Activated naive CD4-positive, alpha-beta T cell treated with anti-CD3 and anti-CD28 coated beads, Interleukin-2, amount 10 ng/mL, durations not matched to agents 7 days and 5 days (primary cell): Measurements from ENCODE around the gene LCN12.
A peak's percentile ranks its signal among the peaks of the same experiment; 100 is the strongest.

Experiments used
- CTCF ChIA-PET: fragments of 350-600 bp; sonication (Branson Sonifier 250); formaldehyde crosslinking; loops from one replicate; lab custom pipeline; 2021; ENCODE audit warnings: antibody characterized with exemption; lab: Charles Lee
- DNase-seq: peaks from one replicate; pipeline ENCODE4 v3.0.0-alpha.2; 2020
- H3K27ac Mint-ChIP-seq: one replicate; pipeline ENCODE4 v1.8.0; 2021; ENCODE audit warnings: mild to moderate bottlenecking, moderate library complexity, mixed read lengths
- H3K27me3 Mint-ChIP-seq: one replicate; pipeline ENCODE4 v1.8.0; 2021; ENCODE audit warnings: mild to moderate bottlenecking, mixed read lengths
- H3K36me3 Mint-ChIP-seq: one replicate; pipeline ENCODE4 v1.8.0; 2021; ENCODE audit warnings: mixed read lengths
- H3K4me1 Mint-ChIP-seq: one replicate; pipeline ENCODE4 v1.8.0; 2021; ENCODE audit warnings: mixed read lengths
- H3K4me3 Mint-ChIP-seq: one replicate; pipeline ENCODE4 v1.8.0; 2021; ENCODE audit warnings: mild to moderate bottlenecking, moderate library complexity, mixed read lengths
- H3K9me3 Mint-ChIP-seq: one replicate; pipeline ENCODE4 v1.8.0; 2021; ENCODE audit warnings: mixed read lengths

Gene LCN12

DNA sequence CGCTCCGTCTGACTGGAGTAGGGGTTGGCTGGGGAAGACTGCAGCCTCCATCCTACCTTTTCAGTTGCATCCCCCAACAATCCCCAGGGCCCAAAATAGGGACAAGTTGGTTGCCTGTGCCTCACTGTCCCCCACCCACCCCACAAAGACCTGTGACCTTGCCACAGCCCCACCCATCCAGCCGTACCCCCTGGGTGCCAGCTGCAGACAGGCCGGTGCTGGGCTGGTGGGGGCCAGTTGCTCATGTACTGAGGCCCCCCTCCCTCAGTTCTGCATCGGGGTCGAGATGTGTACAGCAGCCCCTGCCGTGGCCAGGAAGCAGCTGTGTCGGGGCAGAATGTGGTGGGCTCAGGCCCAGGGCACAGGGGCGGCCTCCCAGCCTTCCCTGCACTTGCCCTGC is 31.1 kb downstream of the LCN12 start:
- CTCF ChIA-PET, result no interaction called here
- DNase-seq, result no peak
- no peak overlapping the region for H3K27ac Mint-ChIP-seq
- H3K27me3 Mint-ChIP-seq, result peaks cover 88% of the 10 kb centered on the region
- H3K4me1 Mint-ChIP-seq, result no peaks in the 10 kb centered on the region
- no peak overlapping the region for H3K4me3 Mint-ChIP-seq
- no peaks in the 10 kb centered on the region for H3K36me3 Mint-ChIP-seq
- no peaks in the 10 kb centered on the region for H3K9me3 Mint-ChIP-seq

DNA sequence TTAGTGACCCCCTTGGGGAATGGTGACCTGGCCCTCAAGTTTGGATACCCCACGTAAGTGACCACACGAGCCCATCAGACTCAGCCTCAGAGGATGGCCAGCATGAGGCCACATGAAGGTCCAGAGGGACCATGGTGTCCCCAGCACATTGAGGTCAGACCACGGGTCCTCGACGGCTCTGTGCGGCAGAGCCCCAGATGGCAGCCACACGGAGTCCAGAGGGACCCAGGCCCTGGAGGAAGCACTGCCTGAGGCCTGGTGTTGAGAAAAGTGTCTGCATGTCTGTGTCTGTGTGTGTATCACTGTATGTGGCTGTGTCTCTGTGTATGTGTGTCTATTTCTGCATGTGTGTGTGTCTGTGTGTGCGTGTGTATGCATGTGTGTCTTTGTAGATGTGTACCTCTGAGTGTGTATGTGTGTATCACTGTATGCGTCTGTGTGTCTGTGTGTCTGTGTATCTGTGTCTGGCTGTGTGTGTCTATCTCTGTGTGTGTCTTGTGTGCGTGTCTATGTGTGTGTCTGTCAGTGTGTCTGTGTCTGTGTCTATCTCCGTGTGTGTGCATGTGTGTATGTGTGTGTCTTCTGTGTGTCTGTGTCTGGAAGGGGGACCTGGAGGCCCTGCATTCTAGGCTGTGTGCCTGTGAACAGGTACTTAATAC is 31.7 kb downstream of the LCN12 start:
- no peak for DNase-seq
- Mint-ChIP-seq H3K27me3 (peaks cover 94% of the 10 kb centered on the region), H3K27ac (no peak overlapping the region), H3K4me1 (no peaks in the 10 kb centered on the region), H3K9me3 (no peaks in the 10 kb centered on the region), H3K4me3 (no peak overlapping the region), H3K36me3 (no peaks in the 10 kb centered on the region)
- CTCF ChIA-PET, result no interaction called here

DNA sequence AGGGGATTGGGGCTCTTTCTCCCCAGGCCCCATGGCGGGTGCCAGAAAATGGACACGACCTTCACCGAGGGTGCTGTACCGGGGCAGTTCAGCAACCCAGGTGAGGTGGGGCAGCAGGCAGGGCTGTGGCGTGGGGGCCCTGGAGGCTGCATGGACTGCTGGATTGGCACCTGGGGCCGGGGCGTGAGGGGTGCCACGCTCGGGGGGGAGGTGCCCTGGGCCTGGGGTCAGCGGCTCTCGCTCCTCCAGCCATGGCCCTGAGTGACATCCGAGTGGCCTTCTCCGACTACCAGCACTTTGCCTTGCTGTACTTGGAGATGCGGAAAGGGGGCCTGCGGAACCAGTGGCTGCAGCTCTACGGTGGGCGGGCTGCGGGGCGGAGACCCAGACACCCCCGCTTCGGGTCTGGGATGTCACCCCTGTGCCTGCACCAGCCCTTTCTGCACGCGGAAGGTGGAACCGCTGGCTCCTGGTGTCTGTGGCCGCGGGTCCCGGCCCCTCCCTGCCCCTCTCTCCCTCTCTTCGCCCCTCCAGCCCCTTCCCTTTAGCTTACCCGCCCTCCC is 32.5 kb downstream of the LCN12 start:
- CTCF ChIA-PET, result interaction anchor here (1.4 kb wide), 1 partner anchor 17 kb away, joined by 3 read pairs; no protein-coding TSS in a partner anchor
- no peak overlapping the region for H3K27ac Mint-ChIP-seq
- H3K4me1 Mint-ChIP-seq, result no peaks in the 10 kb centered on the region
- H3K36me3 Mint-ChIP-seq, result no peaks in the 10 kb centered on the region
- no peak for DNase-seq
- H3K4me3 Mint-ChIP-seq, result no peak overlapping the region
- H3K27me3 Mint-ChIP-seq, result peaks cover 99% of the 10 kb centered on the region
- no peaks in the 10 kb centered on the region for H3K9me3 Mint-ChIP-seq

DNA sequence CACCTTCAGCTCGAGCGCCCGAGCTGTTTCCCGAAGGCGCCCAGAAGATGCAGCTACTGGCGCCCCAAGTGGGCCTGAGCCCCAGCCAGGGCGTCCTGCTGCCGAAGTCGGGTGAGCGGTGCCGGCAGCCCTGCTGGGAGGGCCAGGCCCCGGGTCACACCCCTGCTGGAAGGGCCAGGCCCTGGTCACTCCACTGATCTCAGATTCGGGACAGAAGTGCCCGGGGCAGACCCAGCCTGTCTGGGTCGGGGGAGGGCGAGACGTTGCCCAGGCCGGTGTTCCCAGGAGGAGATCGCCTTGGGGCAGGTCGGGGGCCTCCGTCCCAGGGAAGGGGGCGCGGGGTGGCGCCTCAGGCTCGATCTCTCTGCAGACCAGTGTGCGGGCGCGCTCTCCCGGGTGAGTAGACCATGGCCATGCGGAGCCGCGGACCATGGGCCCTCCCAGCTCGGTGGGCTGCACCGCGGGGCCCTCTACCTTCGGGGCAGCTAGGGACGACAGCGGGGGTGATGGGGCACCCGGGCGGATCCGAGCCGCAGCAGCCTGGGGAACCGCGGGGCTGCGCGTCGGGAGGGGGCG is 33.0 kb downstream of the LCN12 start:
- H3K4me1 Mint-ChIP-seq, result no peaks in the 10 kb centered on the region
- DNase-seq, result no peak
- CTCF ChIA-PET, result interaction anchor here (1.0 to 1.4 kb wide), 2 partner anchors 9 to 17 kb away, joined by 3 read pairs; no protein-coding TSS in a partner anchor
- no peak overlapping the region for H3K27ac Mint-ChIP-seq
- H3K27me3 Mint-ChIP-seq, result peaks cover 99% of the 10 kb centered on the region
- no peaks in the 10 kb centered on the region for H3K36me3 Mint-ChIP-seq
- no peak overlapping the region for H3K4me3 Mint-ChIP-seq
- no peaks in the 10 kb centered on the region for H3K9me3 Mint-ChIP-seq

DNA sequence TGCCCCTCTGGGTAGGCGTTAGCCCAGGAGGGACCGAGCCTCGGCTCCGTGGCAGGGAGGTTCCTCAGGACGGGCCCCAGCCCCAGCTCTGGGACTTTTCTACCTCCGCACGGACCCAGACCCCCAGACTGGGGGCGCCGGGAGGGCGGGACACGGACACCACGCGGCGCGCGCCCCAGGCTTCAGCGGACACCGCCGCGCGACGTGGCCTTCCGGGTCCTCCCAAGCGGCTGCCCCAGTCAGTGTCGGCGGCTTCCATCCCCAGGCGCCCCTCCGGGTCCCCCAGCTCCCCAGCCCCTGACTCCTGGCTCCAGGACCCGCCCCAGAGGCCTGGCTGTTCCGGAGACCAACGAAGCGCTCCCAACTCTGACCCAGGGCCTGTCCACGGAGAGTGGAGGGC is 33.8 kb downstream of the LCN12 start:
- no peak overlapping the region for H3K4me3 Mint-ChIP-seq

DNA sequence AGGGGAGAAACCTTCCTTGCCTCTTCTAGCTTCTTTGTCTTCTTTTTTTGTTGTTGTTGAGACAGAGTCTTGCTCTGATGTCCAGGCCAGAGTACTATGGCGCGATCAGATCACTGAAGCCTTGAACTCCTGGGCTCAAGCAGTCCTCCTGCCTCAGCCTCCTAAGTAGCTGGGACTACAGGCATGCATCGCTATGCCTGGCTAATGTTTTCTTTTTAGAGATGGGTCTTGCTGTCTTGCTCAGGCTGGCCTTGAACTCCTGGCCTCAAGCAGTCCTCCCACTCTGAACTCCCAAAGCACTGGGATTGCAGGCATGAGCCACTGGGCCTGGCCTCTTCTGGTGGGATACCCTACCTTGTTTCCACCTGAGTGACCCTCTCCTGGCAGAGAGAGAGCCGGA is 36.8 kb downstream of the LCN12 start:
- H3K9me3 Mint-ChIP-seq, result no peaks in the 10 kb centered on the region
- H3K4me1 Mint-ChIP-seq, result peaks cover 18% of the 10 kb centered on the region
- CTCF ChIA-PET, result interaction anchor here (1.4 kb wide), 1 partner anchor 41 kb away, joined by 4 read pairs; no protein-coding TSS in a partner anchor
- peaks cover 6% of the 10 kb centered on the region for H3K36me3 Mint-ChIP-seq
- DNase-seq, result no peak
- H3K27ac Mint-ChIP-seq, result no peak overlapping the region
- H3K27me3 Mint-ChIP-seq, result peaks cover 75% of the 10 kb centered on the region
- no peak overlapping the region for H3K4me3 Mint-ChIP-seq

More for the DNA sequence above, 33.8 kb downstream of the LCN12 start:
- no peak for DNase-seq
- peaks cover 99% of the 10 kb centered on the region for H3K27me3 Mint-ChIP-seq
- H3K9me3 Mint-ChIP-seq, result no peaks in the 10 kb centered on the region
- no peaks in the 10 kb centered on the region for H3K36me3 Mint-ChIP-seq
- CTCF ChIA-PET, result interaction anchor here (1.0 to 1.4 kb wide), 2 partner anchors 10 to 16 kb away, joined by 3 read pairs; no protein-coding TSS in a partner anchor
- H3K27ac Mint-ChIP-seq, result no peak overlapping the region
- H3K4me1 Mint-ChIP-seq, result peaks cover 3% of the 10 kb centered on the region

DNA sequence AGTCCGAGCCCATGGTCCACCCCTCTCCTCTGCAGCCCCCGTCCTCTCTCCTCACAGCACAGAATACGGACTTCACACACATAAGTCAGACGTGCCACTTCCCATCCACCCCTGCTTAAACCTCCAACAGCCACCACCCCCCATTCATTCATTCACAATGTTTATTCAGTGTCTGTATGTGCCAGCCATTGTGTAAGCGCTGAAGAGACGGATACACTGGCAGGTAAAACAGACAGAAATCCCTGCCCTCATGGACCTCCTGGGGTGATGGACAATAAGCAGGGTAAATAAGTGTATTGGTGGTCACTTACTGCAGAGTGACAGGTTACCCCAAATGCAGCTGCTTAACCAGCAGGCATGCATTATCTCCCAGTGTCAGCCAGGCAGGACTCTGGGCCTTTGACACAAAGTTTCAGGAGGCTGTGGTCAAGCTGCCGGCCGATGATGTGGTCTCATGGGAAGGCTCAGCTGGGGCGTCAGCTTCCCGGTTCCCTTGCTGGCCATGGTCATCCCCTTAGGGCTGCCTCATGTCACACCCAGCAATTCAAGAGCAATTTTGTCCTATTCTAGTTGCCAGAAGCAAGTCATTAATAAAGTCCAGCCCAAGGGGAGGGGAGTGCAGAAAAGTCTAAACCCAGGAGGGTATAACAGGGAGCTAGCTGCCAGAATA is 38.3 kb downstream of the LCN12 start:
- H3K27me3 Mint-ChIP-seq, result peaks cover 60% of the 10 kb centered on the region
- peak overlapping the region; percentile 0 for H3K27ac Mint-ChIP-seq
- peaks cover 7% of the 10 kb centered on the region for H3K36me3 Mint-ChIP-seq
- CTCF ChIA-PET, result interaction anchor here (1.1 to 1.5 kb wide), 2 partner anchors 39 to 42 kb away, joined by 3 to 4 read pairs; no protein-coding TSS in a partner anchor
- H3K4me3 Mint-ChIP-seq, result peak overlapping the region; percentile 71
- H3K4me1 Mint-ChIP-seq, result peaks cover 24% of the 10 kb centered on the region
- DNase-seq, result no peak
- no peaks in the 10 kb centered on the region for H3K9me3 Mint-ChIP-seq

DNA sequence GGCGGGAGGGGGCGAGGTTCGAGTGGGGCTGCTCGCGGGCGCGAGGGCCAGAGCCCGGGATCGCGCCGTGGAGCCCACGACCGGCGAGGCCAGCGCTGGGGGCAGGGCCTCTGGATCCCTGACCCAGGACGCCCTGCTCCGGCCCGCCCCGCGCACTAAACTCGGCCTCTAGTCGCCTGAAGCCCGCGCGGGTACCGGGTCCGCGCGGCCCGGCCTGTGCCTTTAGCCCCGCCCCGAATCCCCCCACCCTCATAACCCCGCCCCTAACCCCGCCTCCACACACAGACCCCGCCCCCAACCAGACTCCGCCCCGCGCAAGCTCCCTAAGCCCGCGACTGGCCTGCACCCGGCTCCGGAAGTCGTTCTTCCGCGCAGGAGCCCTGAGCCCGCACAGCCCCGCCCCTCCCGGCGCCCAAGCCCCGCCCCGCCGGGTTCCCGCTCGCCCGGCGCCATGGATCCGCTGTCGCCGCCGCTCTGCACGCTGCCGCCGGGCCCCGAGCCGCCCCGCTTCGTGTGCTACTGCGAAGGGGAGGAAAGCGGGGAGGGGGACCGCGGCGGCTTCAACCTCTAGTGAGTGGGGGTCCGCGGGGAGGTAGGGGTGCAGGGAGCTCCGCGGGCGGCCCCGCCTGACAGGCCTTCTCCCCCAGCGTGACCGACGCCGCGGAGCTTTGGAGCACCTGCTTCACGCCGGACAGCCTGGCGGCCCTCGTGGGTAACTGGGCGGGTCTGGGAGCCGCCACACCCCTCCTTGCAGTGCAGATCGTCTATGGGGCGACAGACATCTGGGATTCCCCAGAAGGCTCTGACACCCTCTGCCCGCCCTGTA is 40.1 kb downstream of the LCN12 start, which contains the start of gene PAXX:
TSS of gene PAXX (plus strand) at position 430 of the 826 bp plus-strand sequence. CDS start at position 452, 22 bp downstream.
- peak; percentile 96 for DNase-seq
- Mint-ChIP-seq H3K4me1 (peaks cover 38% of the 10 kb centered on the region), H3K9me3 (no peaks in the 10 kb centered on the region), H3K27ac (peak within 1 kb of the TSS; percentile 82), H3K36me3 (peaks cover 7% of the 10 kb centered on the region), H3K4me3 (peak within 1 kb of the TSS; percentile 82), H3K27me3 (peaks cover 51% of the 10 kb centered on the region)
- CTCF ChIA-PET, result interaction anchor here (0.7 to 2.3 kb wide), 6 partner anchors 16 to 200 kb away, joined by 3 to 9 read pairs (median 4); no protein-coding TSS in a partner anchor

DNA sequence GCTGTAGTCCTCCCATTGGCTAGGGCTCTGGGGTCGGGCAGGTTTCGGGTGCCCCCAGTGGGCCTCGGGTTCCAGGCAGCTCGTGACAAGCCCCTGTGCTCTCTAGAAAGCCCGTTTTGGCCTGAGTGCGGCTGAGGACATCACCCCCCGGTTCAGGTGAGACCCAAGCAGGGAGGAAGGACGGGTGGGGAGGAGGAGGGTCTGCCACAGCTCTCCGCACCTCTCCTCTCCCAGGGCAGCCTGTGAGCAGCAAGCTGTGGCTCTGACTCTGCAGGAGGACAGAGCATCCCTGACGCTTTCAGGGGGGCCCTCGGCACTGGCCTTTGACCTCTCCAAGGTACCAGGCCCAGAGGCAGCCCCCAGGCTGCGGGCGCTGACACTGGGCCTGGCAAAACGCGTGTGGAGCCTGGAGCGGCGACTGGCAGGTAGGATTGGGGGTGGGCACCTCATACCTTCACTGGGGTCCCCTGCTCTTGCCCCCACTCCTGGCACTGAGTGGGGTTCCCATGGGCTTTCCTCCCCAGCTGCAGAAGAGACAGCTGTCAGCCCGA is 40.8 kb downstream of the LCN12 start:
- H3K36me3 Mint-ChIP-seq, result peaks cover 7% of the 10 kb centered on the region
- CTCF ChIA-PET, result interaction anchor here (0.9 to 2.3 kb wide), 5 partner anchors 17 to 74 kb away, joined by 3 to 9 read pairs (median 4); no protein-coding TSS in a partner anchor
- peak overlapping the region; percentile 82 for H3K27ac Mint-ChIP-seq
- H3K4me3 Mint-ChIP-seq, result peak overlapping the region; percentile 82
- H3K4me1 Mint-ChIP-seq, result peaks cover 45% of the 10 kb centered on the region
- no peak for DNase-seq
- peaks cover 51% of the 10 kb centered on the region for H3K27me3 Mint-ChIP-seq
- H3K9me3 Mint-ChIP-seq, result no peaks in the 10 kb centered on the region

DNA sequence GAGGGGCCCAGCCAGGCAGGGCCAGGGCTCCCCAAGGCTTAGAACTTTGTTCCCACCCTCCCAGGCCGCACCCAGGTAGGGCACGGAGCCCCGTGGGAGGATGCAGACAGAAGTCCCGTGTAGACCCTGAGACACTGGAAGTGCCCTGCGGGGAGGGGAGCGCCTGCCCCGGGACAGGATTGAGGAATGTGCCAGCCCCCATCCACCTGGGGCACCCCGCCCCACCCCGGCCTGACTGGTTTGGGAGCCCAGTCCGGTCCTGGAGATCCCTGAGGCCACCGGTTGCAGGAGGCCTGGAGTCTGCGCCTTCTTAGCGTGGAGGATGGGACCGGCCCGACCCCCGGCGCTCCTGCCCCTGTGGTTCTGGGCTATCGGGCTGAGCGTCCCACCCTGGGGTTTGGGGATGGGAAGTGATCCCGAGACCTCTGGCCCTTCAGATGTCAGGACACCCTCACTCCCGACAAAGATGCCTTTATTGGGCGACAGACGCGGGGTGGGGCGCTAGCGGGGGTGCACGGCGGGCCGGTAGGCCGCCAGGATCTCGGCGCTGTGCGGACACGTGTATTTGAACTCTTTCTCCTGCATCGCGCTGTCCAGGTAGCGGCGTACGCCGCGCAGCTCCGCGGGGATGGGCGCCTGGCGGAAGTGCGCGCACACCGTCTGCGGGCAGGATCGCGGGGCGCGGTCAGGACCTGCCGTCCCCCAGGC is 42.3 kb downstream of the LCN12 start:
- H3K4me3 Mint-ChIP-seq, result peak overlapping the region; percentile 82
- CTCF ChIA-PET, result interaction anchor here (0.8 kb wide), 1 partner anchor 73 kb away, joined by 3 read pairs; no protein-coding TSS in a partner anchor
- H3K9me3 Mint-ChIP-seq, result no peaks in the 10 kb centered on the region
- H3K4me1 Mint-ChIP-seq, result peaks cover 57% of the 10 kb centered on the region
- no peak for DNase-seq
- H3K36me3 Mint-ChIP-seq, result peaks cover 7% of the 10 kb centered on the region
- H3K27me3 Mint-ChIP-seq, result peaks cover 42% of the 10 kb centered on the region
- H3K27ac Mint-ChIP-seq, result no peak overlapping the region

DNA sequence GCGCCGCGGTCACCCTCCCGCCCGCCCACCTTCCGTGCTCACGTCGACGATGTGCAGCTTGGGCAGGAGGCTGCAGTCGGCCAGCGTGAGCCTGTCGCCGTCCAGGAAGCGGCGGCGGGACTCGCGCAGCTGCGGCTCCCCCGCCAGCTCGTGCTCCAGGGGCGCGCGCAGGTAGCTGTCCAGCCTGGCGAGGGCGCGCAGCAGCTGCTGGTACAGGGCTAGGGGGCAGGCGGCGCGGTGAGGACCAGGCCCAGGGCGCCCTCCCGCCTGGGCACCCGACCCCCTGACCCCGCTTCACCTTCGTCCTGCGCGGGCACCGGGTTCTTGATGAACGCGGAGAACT is 42.8 kb downstream of the LCN12 start:
- Mint-ChIP-seq H3K4me1 (peaks cover 59% of the 10 kb centered on the region), H3K27ac (no peak overlapping the region), H3K27me3 (peaks cover 36% of the 10 kb centered on the region), H3K9me3 (no peaks in the 10 kb centered on the region), H3K4me3 (no peak overlapping the region), H3K36me3 (peaks cover 7% of the 10 kb centered on the region)
- CTCF ChIA-PET, result no interaction called here
- no peak for DNase-seq

DNA sequence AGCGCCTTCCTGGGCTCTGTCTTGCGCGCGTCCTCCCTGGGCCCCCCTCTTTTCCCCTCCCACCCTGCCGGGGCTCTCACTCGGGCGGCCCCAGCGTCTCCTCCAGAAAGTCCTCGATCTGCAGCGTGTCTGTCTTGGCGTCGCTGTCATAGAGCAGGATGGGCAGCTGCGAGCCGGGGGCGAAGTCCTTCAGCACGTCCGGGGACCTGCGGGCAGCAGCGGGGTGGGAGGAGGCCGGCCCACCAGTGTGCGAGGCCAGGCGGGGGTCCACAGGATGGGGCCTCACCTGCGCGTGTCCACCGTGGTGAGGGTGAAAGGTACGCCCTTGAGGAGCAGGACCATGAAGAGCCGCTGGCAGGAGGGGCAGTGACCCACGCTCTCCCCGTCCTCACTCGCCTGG is 43.3 kb downstream of the LCN12 start:
- peaks cover 64% of the 10 kb centered on the region for H3K4me1 Mint-ChIP-seq
- H3K27me3 Mint-ChIP-seq, result peaks cover 35% of the 10 kb centered on the region
- peaks cover 7% of the 10 kb centered on the region for H3K36me3 Mint-ChIP-seq
- DNase-seq, result no peak
- H3K27ac Mint-ChIP-seq, result no peak overlapping the region
- no peaks in the 10 kb centered on the region for H3K9me3 Mint-ChIP-seq
- no peak overlapping the region for H3K4me3 Mint-ChIP-seq
- CTCF ChIA-PET, result interaction anchor here (1.6 kb wide), 1 partner anchor 34 kb away, joined by 7 read pairs; no protein-coding TSS in a partner anchor
